Activated naive CD4-positive, alpha-beta T cell treated with anti-CD3 and anti-CD28 coated beads, Interleukin-2, amount 10 ng/mL, durations not matched to agents 7 days and 5 days (primary cell): ENCODE data around the gene GINS2.
A peak's percentile ranks its signal among the peaks of the same experiment; 100 is the strongest.

Experiments
- CTCF ChIA-PET: fragments of 350-600 bp; sonication (Branson Sonifier 250); formaldehyde crosslinking; loops from one replicate; lab custom pipeline; 2021; ENCODE audit warnings: antibody characterized with exemption; lab: Charles Lee
- DNase-seq: peaks from one replicate; pipeline ENCODE4 v3.0.0-alpha.2; 2020
- H3K27ac Mint-ChIP-seq: one replicate; pipeline ENCODE4 v1.8.0; 2021; ENCODE audit warnings: mild to moderate bottlenecking, moderate library complexity, mixed read lengths
- H3K27me3 Mint-ChIP-seq: one replicate; pipeline ENCODE4 v1.8.0; 2021; ENCODE audit warnings: mild to moderate bottlenecking, mixed read lengths
- H3K36me3 Mint-ChIP-seq: one replicate; pipeline ENCODE4 v1.8.0; 2021; ENCODE audit warnings: mixed read lengths
- H3K4me1 Mint-ChIP-seq: one replicate; pipeline ENCODE4 v1.8.0; 2021; ENCODE audit warnings: mixed read lengths
- H3K4me3 Mint-ChIP-seq: one replicate; pipeline ENCODE4 v1.8.0; 2021; ENCODE audit warnings: mild to moderate bottlenecking, moderate library complexity, mixed read lengths
- H3K9me3 Mint-ChIP-seq: one replicate; pipeline ENCODE4 v1.8.0; 2021; ENCODE audit warnings: mixed read lengths

Gene GINS2

GRCh38 chr16:85655216-85656129 lies 33.3 kb downstream of the GINS2 start:
- Mint-ChIP-seq H3K4me3 (no peak overlapping the region), H3K4me1 (no peaks in the 10 kb centered on the region), H3K27ac (no peak overlapping the region), H3K9me3 (no peaks in the 10 kb centered on the region), H3K36me3 (peaks cover 4% of the 10 kb centered on the region), H3K27me3 (no peaks in the 10 kb centered on the region)
- DNase-seq: no peak
- CTCF ChIA-PET: no interaction called here

DNA sequence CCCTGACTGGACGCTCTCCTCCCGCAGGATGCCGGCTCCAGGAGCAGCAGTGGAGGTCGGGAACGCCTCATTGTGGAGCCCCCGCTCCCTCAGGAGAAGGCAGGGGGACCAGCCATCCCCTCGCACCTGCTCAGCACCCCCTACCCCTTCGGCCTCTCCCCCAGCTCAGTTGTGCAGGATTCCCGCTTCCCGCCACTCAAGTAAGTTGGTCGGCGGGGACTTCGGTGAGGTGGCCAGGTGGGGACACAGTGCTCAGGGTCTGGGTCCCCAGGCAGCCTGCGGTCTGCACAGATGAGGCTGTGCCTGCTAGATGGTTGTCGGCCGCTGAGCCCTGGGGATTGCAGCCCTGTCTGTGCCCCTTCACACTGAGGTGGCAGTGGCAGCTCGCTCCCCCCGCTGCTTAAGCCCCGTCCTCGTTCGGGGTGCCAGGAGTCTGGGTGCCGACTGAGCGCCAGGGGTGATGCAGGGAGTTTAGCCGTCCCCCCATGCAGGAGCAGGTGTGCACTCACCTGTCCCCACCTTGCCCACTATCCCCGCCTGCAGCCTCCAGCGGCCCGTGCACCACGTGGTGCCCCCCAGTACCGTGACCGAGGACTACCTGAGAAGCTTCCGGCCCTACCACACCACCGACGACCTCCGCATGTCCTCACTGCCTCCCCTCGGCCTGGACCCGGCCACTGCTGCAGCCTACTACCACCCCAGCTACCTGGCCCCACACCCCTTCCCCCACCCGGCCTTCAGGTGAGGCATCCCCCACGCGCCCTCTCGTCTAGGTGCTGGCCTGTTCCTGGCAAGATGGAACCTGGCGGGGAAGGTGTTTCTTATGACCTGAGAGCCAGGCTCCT lies 34.3 kb downstream of the GINS2 start:
- H3K4me3 Mint-ChIP-seq: no peak overlapping the region
- H3K27ac Mint-ChIP-seq: no peak overlapping the region
- H3K4me1 Mint-ChIP-seq: no peaks in the 10 kb centered on the region
- H3K36me3 Mint-ChIP-seq: peaks cover 4% of the 10 kb centered on the region
- H3K27me3 Mint-ChIP-seq: no peaks in the 10 kb centered on the region
- H3K9me3 Mint-ChIP-seq: no peaks in the 10 kb centered on the region
- CTCF ChIA-PET: interaction anchor here (0.6 kb wide), 1 partner anchor 111 kb away, joined by 3 read pairs; no protein-coding TSS in a partner anchor
- DNase-seq: no peak

DNA sequence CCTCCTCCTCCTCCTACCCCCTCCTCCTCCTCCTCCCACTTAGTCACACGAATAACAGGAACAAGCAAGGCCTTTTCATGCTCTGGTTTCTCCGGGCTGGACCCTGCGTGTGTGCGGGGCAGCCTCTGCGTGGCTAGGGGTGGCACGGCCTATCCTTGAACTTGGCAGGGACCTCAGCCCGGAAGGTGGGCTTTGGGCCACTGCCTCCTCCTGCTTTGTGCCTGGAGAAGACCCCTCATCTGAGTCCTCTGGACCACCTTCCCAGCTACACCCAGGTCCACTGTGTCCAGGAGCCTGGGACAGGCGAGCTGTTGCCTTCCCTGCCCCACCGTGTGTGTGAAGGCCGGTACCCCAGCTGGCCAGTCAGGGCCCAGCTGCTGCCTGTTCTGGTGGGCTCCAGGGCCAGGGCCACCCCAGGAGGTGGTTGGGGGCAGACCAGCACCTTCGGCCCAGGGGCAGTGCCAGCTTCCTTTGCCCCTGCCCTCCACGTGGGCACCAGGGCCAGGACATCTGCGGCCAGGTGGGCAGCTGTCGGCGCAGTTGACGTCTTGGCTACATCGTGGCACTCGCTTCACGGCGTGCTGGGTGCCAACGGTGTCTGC lies 35.4 kb downstream of the GINS2 start:
- Mint-ChIP-seq H3K36me3 (peaks cover 4% of the 10 kb centered on the region), H3K27ac (no peak overlapping the region), H3K4me3 (no peak overlapping the region), H3K27me3 (no peaks in the 10 kb centered on the region), H3K9me3 (no peaks in the 10 kb centered on the region), H3K4me1 (no peaks in the 10 kb centered on the region)
- no peak for DNase-seq
- CTCF ChIA-PET: no interaction called here

GRCh38 chr16:85652431-85653221 lies 36.1 kb downstream of the GINS2 start:
- CTCF ChIA-PET: no interaction called here

GRCh38 chr16:85651629-85652430 lies 36.9 kb downstream of the GINS2 start:
- H3K4me1 Mint-ChIP-seq: no peaks in the 10 kb centered on the region
- H3K9me3 Mint-ChIP-seq: no peaks in the 10 kb centered on the region
- H3K27me3 Mint-ChIP-seq: no peaks in the 10 kb centered on the region
- no peak overlapping the region for H3K4me3 Mint-ChIP-seq
- DNase-seq: no peak
- H3K27ac Mint-ChIP-seq: peak overlapping the region; percentile 28
- CTCF ChIA-PET: no interaction called here
- H3K36me3 Mint-ChIP-seq: peaks cover 4% of the 10 kb centered on the region

More at GRCh38 chr16:85652431-85653221, 36.1 kb downstream of the GINS2 start:
- H3K9me3 Mint-ChIP-seq: no peaks in the 10 kb centered on the region
- H3K27me3 Mint-ChIP-seq: no peaks in the 10 kb centered on the region
- H3K4me1 Mint-ChIP-seq: no peaks in the 10 kb centered on the region
- no peak for DNase-seq
- H3K4me3 Mint-ChIP-seq: no peak overlapping the region
- H3K27ac Mint-ChIP-seq: peak overlapping the region; percentile 28
- peaks cover 4% of the 10 kb centered on the region for H3K36me3 Mint-ChIP-seq

- Mint-ChIP-seq H3K4me1 (no peaks in the 10 kb centered on the region), H3K36me3 (no peaks in the 10 kb centered on the region), H3K9me3 (no peaks in the 10 kb centered on the region), H3K27me3 (no peaks in the 10 kb centered on the region), H3K27ac (no peak overlapping the region), H3K4me3 (no peak overlapping the region)
- no peak for DNase-seq
- CTCF ChIA-PET: interaction anchor here (3.8 kb wide), 1 partner anchor 8 kb away, joined by 17 read pairs; no protein-coding TSS in a partner anchor
Observed at GRCh38 chr16:85650844-85651628, 37.7 kb downstream of the GINS2 start.

- Mint-ChIP-seq H3K4me3 (no peak overlapping the region), H3K9me3 (no peaks in the 10 kb centered on the region), H3K36me3 (no peaks in the 10 kb centered on the region), H3K27me3 (no peaks in the 10 kb centered on the region), H3K4me1 (peaks cover under 1% of the 10 kb centered on the region), H3K27ac (no peak overlapping the region)
- DNase-seq: no peak
- CTCF ChIA-PET: interaction anchor here (1.1 to 3.8 kb wide), 2 partner anchors 9 to 40 kb away, joined by 3 to 17 read pairs; no protein-coding TSS in a partner anchor
Observed at GRCh38 chr16:85650135-85650843, 38.5 kb downstream of the GINS2 start.

DNA sequence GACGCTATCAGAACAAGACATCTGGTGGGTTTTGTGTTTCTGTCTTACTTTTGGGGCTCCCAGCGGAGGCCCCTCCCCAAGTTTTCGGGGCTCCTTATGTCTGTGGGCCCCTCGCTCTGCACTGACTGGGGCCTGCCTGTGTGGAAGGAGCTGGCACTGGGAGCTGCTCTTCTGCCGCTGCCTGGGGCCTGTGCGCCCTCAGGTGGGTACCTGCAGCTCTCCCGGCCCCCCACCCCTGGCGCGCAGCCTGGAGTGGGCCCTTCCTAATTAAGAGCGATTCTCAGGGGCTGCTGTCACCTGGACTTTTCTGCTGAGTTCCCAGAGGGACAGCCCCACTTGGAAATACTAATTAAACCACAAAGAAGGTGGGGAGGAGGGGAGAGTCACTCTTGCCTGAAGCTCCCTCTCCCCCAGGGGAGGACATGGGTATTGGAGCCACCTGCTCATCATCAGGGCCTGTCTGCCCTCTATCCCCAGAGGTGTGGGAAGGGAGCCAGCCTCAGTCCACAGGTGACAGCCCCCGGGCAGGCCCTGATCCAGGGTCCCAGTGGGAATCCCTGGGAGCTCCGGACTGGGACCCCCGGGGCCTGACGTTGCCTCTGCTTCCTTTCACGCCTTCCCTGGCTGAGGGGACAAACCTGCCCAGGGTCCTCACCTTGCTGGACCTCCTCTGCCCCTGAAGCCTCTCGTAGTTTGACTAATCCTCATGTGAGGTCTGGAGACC lies 39.2 kb downstream of the GINS2 start:
- Mint-ChIP-seq H3K36me3 (no peaks in the 10 kb centered on the region), H3K9me3 (no peaks in the 10 kb centered on the region), H3K27me3 (no peaks in the 10 kb centered on the region), H3K27ac (no peak overlapping the region), H3K4me1 (peaks cover 4% of the 10 kb centered on the region), H3K4me3 (no peak overlapping the region)
- no peak for DNase-seq
- CTCF ChIA-PET: interaction anchor here (1.1 to 3.8 kb wide), 2 partner anchors 10 to 39 kb away, joined by 3 to 17 read pairs; no protein-coding TSS in a partner anchor

GRCh38 chr16:85648805-85649204 lies 39.9 kb downstream of the GINS2 start:
- no peak for DNase-seq
- Mint-ChIP-seq H3K4me1 (peaks cover 9% of the 10 kb centered on the region), H3K9me3 (no peaks in the 10 kb centered on the region), H3K27ac (no peak overlapping the region), H3K27me3 (no peaks in the 10 kb centered on the region), H3K36me3 (no peaks in the 10 kb centered on the region), H3K4me3 (no peak overlapping the region)
- CTCF ChIA-PET: interaction anchor here (3.8 kb wide), 1 partner anchor 10 kb away, joined by 17 read pairs; no protein-coding TSS in a partner anchor

GRCh38 chr16:85648070-85648714 lies 40.6 kb downstream of the GINS2 start:
- CTCF ChIA-PET: interaction anchor here (3.8 kb wide), 1 partner anchor 11 kb away, joined by 17 read pairs; no protein-coding TSS in a partner anchor
- Mint-ChIP-seq H3K27me3 (no peaks in the 10 kb centered on the region), H3K4me3 (no peak overlapping the region), H3K27ac (no peak overlapping the region), H3K4me1 (peaks cover 9% of the 10 kb centered on the region), H3K9me3 (no peaks in the 10 kb centered on the region), H3K36me3 (no peaks in the 10 kb centered on the region)
- no peak for DNase-seq

DNA sequence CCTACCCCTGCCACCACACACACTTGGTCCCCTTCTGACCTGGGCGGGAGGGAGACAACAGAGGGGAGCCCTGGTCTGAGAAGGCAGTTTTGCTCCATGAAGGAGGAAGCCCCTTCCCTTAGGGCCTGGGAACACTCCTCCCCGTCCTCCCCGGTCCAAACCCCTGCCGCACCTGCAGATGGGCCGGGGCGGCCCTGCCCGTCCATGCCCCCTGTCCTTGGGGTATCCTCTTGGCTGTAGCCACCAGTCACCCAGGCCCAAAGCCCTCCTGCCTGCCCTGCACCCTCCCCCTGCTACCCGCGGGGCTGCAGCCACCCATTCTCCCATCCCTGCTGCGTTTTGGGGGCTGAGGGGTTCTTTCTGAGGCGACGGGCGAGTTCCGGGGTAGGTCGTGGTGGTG lies 41.8 kb downstream of the GINS2 start:
- no peak for DNase-seq
- H3K27me3 Mint-ChIP-seq: no peaks in the 10 kb centered on the region
- H3K4me3 Mint-ChIP-seq: no peak overlapping the region
- H3K9me3 Mint-ChIP-seq: no peaks in the 10 kb centered on the region
- H3K36me3 Mint-ChIP-seq: no peaks in the 10 kb centered on the region
- CTCF ChIA-PET: no interaction called here
- no peak overlapping the region for H3K27ac Mint-ChIP-seq
- peaks cover 9% of the 10 kb centered on the region for H3K4me1 Mint-ChIP-seq
